T-helper 17 cell (primary cell): ENCODE data around the gene ADCY2. TPM values are rescaled to one million over a fixed set of nuclear protein-coding genes. Genes with fewer than 3 reads are reported as not detected.

Source experiments
- ATAC-seq: fragments of 150-1000 bp; cut with Tn5 transposase; 2 replicates; pipeline ENCODE4 v1.10.0; 2021; ENCODE audit warnings: mild to moderate bottlenecking, moderate library complexity
- DNase-seq, 3 donors: peaks; one replicate each; pipeline versions ENCODE4 v3.0.0 to v3.0.0-alpha.2; 2020 to 2021
- H3K9me3 ChIP-seq: one replicate; pipeline ENCODE4 v1.7.0; 2013; ENCODE audit warnings: low read length, mild to moderate bottlenecking; ENCODE audit not compliant: control insufficient read depth, poor library complexity, severe bottlenecking
- H3K27ac Mint-ChIP-seq: one replicate; pipeline ENCODE4 v1.8.0; 2022; ENCODE audit warnings: mild to moderate bottlenecking, moderate library complexity, mixed read lengths
- H3K27me3 Mint-ChIP-seq: one replicate; pipeline ENCODE4 v1.8.0; 2022; ENCODE audit warnings: mixed read lengths
- H3K36me3 Mint-ChIP-seq: one replicate; pipeline ENCODE4 v1.8.0; 2022; ENCODE audit warnings: low read depth, mixed read lengths
- H3K4me1 Mint-ChIP-seq: one replicate; pipeline ENCODE4 v1.8.0; 2022; ENCODE audit warnings: mild to moderate bottlenecking, mixed read lengths
- H3K4me3 Mint-ChIP-seq: one replicate; pipeline ENCODE4 v1.8.0; 2022; ENCODE audit warnings: mild to moderate bottlenecking, moderate library complexity, mixed read lengths
- total RNA-seq, 4 donors: library from RNA in 2 of 4; stranded (reverse) in 2 of 4; gene quantifications; one replicate each; pipeline ENCODE4 v1.2.3 and lab custom pipeline; 2022 to 2026

The ADCY2 gene
- total RNA-seq, 2 donors from 2014 or later: not detected

DNA sequence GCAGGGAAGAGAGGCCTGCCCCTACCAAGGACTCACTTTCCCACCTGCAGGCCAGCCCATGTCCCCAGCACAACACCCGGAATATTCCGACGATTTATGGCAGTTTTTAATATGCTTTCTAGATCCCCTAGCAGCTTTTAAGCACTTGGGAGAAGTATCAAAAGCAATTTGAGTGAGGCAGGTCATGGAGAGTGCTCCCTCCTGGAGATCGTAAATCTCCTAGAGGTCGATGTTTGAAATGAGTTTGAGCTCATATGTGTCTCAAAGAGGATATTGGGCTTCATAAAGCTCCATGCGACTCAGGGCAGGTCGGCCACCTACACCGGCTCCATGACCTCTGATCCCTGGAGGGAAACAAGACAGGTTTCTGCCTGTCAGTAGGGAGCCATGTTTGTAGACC lies 427.7 kb downstream of the ADCY2 start:
- Mint-ChIP-seq H3K27me3 (peaks cover 73% of the 10 kb centered on the region), H3K36me3 (no peaks in the 10 kb centered on the region), H3K4me1 (peaks cover 4% of the 10 kb centered on the region), H3K27ac (no peak overlapping the region), H3K4me3 (no peak overlapping the region)
- H3K9me3 ChIP-seq: no peaks in the 10 kb centered on the region
- ATAC-seq (no peak), DNase-seq (no peak)

DNA sequence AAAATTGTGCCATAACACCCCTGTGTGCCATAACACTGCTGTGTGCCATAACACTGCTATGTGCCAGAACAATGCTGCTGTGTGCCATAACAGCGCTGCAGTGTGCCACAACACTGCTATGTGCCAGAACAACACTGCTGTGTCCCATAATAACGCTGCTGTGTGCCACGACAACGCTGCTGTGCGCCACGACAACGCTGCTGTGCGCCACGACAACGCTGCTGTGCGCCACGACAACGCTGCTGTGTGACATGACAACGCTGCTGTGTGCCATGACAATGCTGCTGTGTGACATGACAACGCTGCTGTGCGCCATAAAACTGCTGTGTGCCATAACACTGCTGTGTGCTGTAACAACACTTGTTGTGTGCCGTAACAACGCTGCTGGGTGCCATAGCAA lies 429.1 kb downstream of the ADCY2 start:
- no peak overlapping the region for H3K27ac Mint-ChIP-seq
- no peak overlapping the region for H3K4me3 Mint-ChIP-seq
- H3K36me3 Mint-ChIP-seq: no peaks in the 10 kb centered on the region
- DNase-seq (no peak), ATAC-seq (no peak)
- H3K9me3 ChIP-seq: no peaks in the 10 kb centered on the region
- H3K4me1 Mint-ChIP-seq: peaks cover 4% of the 10 kb centered on the region
- H3K27me3 Mint-ChIP-seq: peaks cover 74% of the 10 kb centered on the region

DNA sequence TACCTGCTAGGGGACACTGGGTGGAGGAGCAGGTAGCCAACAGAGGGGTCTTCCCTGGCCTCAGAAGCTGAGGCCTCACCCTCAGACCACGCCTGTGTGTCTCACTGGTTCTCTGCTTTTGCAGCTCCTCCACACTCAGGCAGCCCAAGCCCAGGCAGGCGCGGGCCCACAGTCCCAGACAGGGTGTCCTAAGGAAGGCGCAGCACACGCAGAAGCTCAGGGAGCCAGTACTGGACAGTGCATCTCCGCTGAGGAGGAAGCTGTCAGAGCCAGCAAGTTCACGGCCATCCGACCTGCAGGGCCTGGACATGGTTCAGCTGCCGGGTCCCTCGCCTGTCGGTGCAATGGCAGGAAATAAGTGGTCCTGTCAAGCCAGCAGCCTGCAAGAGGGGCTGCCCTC lies 429.7 kb downstream of the ADCY2 start:
- ATAC-seq (no peak), DNase-seq (no peak)
- H3K9me3 ChIP-seq: no peaks in the 10 kb centered on the region
- Mint-ChIP-seq H3K27me3 (peaks cover 73% of the 10 kb centered on the region), H3K4me3 (no peak overlapping the region), H3K36me3 (no peaks in the 10 kb centered on the region), H3K27ac (no peak overlapping the region), H3K4me1 (peaks cover 4% of the 10 kb centered on the region)

GRCh38 chr5:7827610-7828009 lies 431.7 kb downstream of the ADCY2 start:
- no peak for ATAC-seq
- Mint-ChIP-seq H3K4me3 (no peak overlapping the region), H3K27me3 (peaks cover 72% of the 10 kb centered on the region), H3K27ac (no peak overlapping the region), H3K36me3 (no peaks in the 10 kb centered on the region), H3K4me1 (peaks cover 2% of the 10 kb centered on the region)
- DNase-seq: no peak
- H3K9me3 ChIP-seq: no peaks in the 10 kb centered on the region

DNA sequence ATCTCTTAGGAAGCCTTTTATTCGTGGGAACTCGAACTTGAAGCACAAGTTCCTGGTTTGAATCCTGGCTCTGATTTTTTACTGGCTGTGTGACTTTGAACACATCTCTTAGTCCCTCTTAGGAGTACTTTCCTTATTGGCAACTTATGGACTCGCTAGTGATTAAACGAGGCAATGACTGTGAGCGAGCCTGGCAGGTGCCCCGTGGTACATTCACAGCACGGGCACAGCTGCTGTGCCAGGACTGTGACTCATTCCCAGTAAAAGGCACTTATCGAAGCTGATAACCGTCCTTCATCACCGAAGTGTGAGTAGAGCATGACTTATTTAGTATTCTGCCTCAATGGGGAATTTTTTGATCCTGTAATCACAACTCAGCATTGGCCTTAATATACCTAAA lies 432.3 kb downstream of the ADCY2 start:
- ATAC-seq (no peak), DNase-seq (no peak)
- H3K9me3 ChIP-seq: no peaks in the 10 kb centered on the region
- Mint-ChIP-seq H3K4me3 (no peak overlapping the region), H3K27me3 (peaks cover 66% of the 10 kb centered on the region), H3K36me3 (no peaks in the 10 kb centered on the region), H3K4me1 (peaks cover 2% of the 10 kb centered on the region), H3K27ac (no peak overlapping the region)

DNA sequence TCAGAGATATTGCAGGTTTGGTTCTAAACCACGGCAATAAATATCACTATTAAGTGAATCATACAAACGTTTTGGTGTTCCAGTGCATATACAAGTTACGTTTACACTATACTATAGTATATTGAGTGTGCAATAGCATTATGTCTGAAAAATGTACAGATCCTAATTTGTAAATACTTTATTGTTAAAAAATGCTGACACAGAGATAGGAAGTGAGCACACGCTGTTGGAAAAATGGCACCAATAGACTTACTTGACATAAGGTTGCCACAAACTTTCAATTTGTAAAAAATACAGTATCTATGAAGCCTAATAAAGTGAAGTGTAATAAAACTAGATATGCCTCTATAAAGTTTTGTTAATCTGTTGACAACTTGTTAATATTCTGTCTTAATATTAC lies 439.0 kb downstream of the ADCY2 start:
- no peaks in the 10 kb centered on the region for H3K9me3 ChIP-seq
- ATAC-seq (no peak), DNase-seq (no peak)
- Mint-ChIP-seq H3K36me3 (no peaks in the 10 kb centered on the region), H3K4me1 (no peaks in the 10 kb centered on the region), H3K27ac (no peak overlapping the region), H3K4me3 (no peak overlapping the region), H3K27me3 (peaks cover 28% of the 10 kb centered on the region)

- Mint-ChIP-seq H3K27me3 (peaks cover 31% of the 10 kb centered on the region), H3K4me1 (no peaks in the 10 kb centered on the region), H3K27ac (no peak overlapping the region), H3K36me3 (no peaks in the 10 kb centered on the region), H3K4me3 (no peak overlapping the region)
- ATAC-seq (no peak), DNase-seq (no peak)
- no peaks in the 10 kb centered on the region for H3K9me3 ChIP-seq
Observed at GRCh38 chr5:7837403-7837802, 441.5 kb downstream of the ADCY2 start.

- no peak overlapping the region for H3K27ac Mint-ChIP-seq
- H3K36me3 Mint-ChIP-seq: no peaks in the 10 kb centered on the region
- ATAC-seq: no peak
- DNase-seq: no peak
- H3K9me3 ChIP-seq: no peaks in the 10 kb centered on the region
- H3K4me1 Mint-ChIP-seq: no peaks in the 10 kb centered on the region
- no peak overlapping the region for H3K4me3 Mint-ChIP-seq
- peaks cover 59% of the 10 kb centered on the region for H3K27me3 Mint-ChIP-seq
Observed at GRCh38 chr5:7842531-7842930, 446.6 kb downstream of the ADCY2 start.

GRCh38 chr5:7844901-7845300 lies 449.0 kb downstream of the ADCY2 start:
- H3K9me3 ChIP-seq: no peaks in the 10 kb centered on the region
- H3K4me1 Mint-ChIP-seq: peaks cover 5% of the 10 kb centered on the region
- no peak overlapping the region for H3K4me3 Mint-ChIP-seq
- H3K36me3 Mint-ChIP-seq: no peaks in the 10 kb centered on the region
- no peak for ATAC-seq
- peaks cover 61% of the 10 kb centered on the region for H3K27me3 Mint-ChIP-seq
- no peak for DNase-seq
- H3K27ac Mint-ChIP-seq: no peak overlapping the region

GRCh38 chr5:7845557-7845956 lies 449.6 kb downstream of the ADCY2 start:
- Mint-ChIP-seq H3K4me1 (peaks cover 6% of the 10 kb centered on the region), H3K27me3 (peaks cover 54% of the 10 kb centered on the region), H3K4me3 (no peak overlapping the region), H3K27ac (no peak overlapping the region), H3K36me3 (no peaks in the 10 kb centered on the region)
- DNase-seq: no peak
- H3K9me3 ChIP-seq: no peaks in the 10 kb centered on the region
- ATAC-seq: no peak

DNA sequence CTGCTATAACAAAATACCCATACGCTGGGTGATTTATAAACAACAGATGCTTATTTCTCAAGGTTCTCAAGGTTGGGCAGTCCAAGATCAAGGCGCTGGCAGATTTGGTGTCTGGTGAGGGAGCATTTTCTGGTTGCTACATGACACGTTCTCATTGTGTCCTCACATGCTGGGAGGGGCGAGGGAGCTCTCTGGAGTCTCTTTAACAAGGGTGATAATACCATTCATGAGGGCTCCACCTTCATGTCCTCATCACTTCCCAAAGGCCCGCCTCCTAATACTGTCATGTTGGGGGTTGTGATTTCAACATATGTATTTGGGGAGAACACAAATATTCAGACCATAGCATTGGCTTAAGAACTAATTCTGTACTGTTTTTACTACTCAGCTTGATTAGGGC lies 450.4 kb downstream of the ADCY2 start:
- no peak for ATAC-seq
- H3K27ac Mint-ChIP-seq: no peak overlapping the region
- H3K36me3 Mint-ChIP-seq: no peaks in the 10 kb centered on the region

GRCh38 chr5:7848296-7848695 lies 452.4 kb downstream of the ADCY2 start:
- Mint-ChIP-seq H3K36me3 (no peaks in the 10 kb centered on the region), H3K27me3 (peaks cover 38% of the 10 kb centered on the region), H3K4me1 (peaks cover 18% of the 10 kb centered on the region), H3K4me3 (no peak overlapping the region), H3K27ac (no peak overlapping the region)
- peaks cover 3% of the 10 kb centered on the region for H3K9me3 ChIP-seq
- DNase-seq (no peak), ATAC-seq (no peak)

More for the DNA sequence above, 450.4 kb downstream of the ADCY2 start:
- H3K4me3 Mint-ChIP-seq: no peak overlapping the region
- peaks cover 47% of the 10 kb centered on the region for H3K27me3 Mint-ChIP-seq
- no peak for DNase-seq
- no peaks in the 10 kb centered on the region for H3K9me3 ChIP-seq
- peaks cover 9% of the 10 kb centered on the region for H3K4me1 Mint-ChIP-seq

DNA sequence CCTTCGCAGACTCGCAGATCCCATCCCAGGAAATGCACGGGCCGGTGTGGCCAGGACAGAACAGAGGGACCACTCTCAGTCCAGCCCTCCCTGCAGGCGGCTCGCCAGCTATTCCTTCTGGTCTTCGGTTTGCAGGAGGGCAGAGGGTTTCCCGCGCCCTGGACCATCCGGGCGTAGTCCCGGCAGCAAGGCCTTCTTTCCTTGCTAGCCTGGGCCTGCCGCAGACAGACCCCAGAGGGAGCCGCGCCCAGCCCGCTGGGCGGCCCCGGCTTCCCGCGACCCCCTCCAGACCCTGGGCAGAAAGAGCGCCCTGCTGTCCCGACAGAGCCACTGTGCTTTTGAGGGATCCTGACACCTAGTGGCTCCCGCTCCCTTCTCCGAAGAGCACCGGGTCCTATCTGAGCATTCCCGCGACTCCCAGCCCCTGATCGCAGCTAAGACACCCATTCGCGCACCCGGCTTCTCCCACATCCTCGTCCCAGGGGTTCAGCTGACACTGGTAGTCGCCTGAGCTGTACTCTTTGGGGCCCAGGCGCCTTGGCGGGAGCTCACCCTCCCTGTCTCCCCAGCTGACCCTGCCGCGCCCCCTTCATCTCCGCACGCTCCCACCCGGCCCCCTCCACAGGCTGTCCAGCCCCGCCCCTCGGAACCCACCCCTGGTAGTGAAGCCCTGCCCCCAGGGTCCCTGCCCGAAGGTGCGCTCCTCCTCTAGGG lies 453.9 kb downstream of the ADCY2 start:
- ATAC-seq: peak; percentile 29
- peaks cover 22% of the 10 kb centered on the region for H3K27me3 Mint-ChIP-seq
- DNase-seq: peak in 1 of 3 donors; percentile 19
- H3K4me3 Mint-ChIP-seq: peak overlapping the region; percentile 87
- H3K4me1 Mint-ChIP-seq: peaks cover 18% of the 10 kb centered on the region
- no peak overlapping the region for H3K27ac Mint-ChIP-seq
- H3K9me3 ChIP-seq: peaks cover 3% of the 10 kb centered on the region
- H3K36me3 Mint-ChIP-seq: no peaks in the 10 kb centered on the region
